H1 (cell line): ENCODE data around the gene CBX4. TPM values are rescaled to one million over a fixed set of nuclear protein-coding genes. Genes with fewer than 3 reads are reported as not detected.

Experiments
- CTCF ChIA-PET: fragments of 300-600 bp; sonication (Branson Sonifier 250); formaldehyde crosslinking; loops from one replicate; lab custom pipeline; 2021; ENCODE audit not compliant: partially characterized antibody; lab: Charles Lee
- POLR2A ChIA-PET: fragments of 300-600 bp; sonication (Branson Sonifier 250); formaldehyde crosslinking; loops from one replicate; lab custom pipeline; 2021; ENCODE audit warnings: inconsistent platforms; ENCODE audit not compliant: partially characterized antibody; lab: Charles Lee
- DNase-seq, 2 experiments: peaks; one replicate each; pipeline versions ENCODE4 v3.0.0 to v3.0.0-alpha.2; 2010 to 2022; ENCODE audit warnings: low spot score in 2 of 2, low read depth in 1 of 2, mixed read lengths in 1 of 2
- FAIRE-seq: peaks from 2 replicates; lab custom pipeline; 2011; peaks lifted over from hg19 to GRCh38; lab: Jason Lieb, UNC
- H2AFZ ChIP-seq: 2 replicates; pipeline ENCODE4 v1.8.1; 2012; ENCODE audit warnings: low read length, inconsistent platforms
- H2AK5ac ChIP-seq: 2 replicates; pipeline ENCODE4 v1.6.1; 2013; ENCODE audit warnings: low read depth, low read length
- H2BK120ac ChIP-seq: replicated peaks from 2 replicates; pipeline ENCODE3; 2013; ENCODE audit warnings: low read depth, low read length, inconsistent platforms
- H2BK12ac ChIP-seq: 2 replicates; pipeline ENCODE4 v1.6.1; 2013; ENCODE audit warnings: low read depth, low read length
- H2BK15ac ChIP-seq: 2 replicates; pipeline ENCODE4 v1.6.1; 2013; ENCODE audit warnings: low read length
- H2BK20ac ChIP-seq: 2 replicates; pipeline ENCODE4 v1.6.1; 2013; ENCODE audit warnings: low read length
- H2BK5ac ChIP-seq: 2 replicates; pipeline ENCODE4 v1.6.1; 2013; ENCODE audit warnings: low read depth, low read length
- H3K14ac ChIP-seq: 2 replicates; pipeline ENCODE4 v1.6.1; 2013; ENCODE audit warnings: inconsistent platforms; ENCODE audit not compliant: insufficient read length
- H3K18ac ChIP-seq: 2 replicates; pipeline ENCODE4 v1.6.1; 2013; ENCODE audit warnings: low read length; ENCODE audit errors: extremely low read depth
- H3K23ac ChIP-seq: 2 replicates; pipeline ENCODE4 v1.6.1; 2013; ENCODE audit warnings: inconsistent platforms; ENCODE audit not compliant: insufficient read length
- H3K23me2 ChIP-seq: 2 replicates; pipeline ENCODE4 v1.6.1; 2013; ENCODE audit warnings: low read depth, low read length
- H3K27ac ChIP-seq: 2 replicates; pipeline ENCODE4 v1.6.1; 2011; ENCODE audit warnings: low read depth, low read length, inconsistent platforms
- H3K27me3 ChIP-seq, 4 experiments: replicated peaks in 1 of 4; 1 replicate in 1 of 4; 2 replicates in 3 of 4; pipeline versions ENCODE4 v1.6.1 to v1.8.1; 2011 to 2013; ENCODE audit warnings: low read length in 3 of 4, mild to moderate bottlenecking in 3 of 4, inconsistent platforms in 2 of 4, mixed read lengths in 2 of 4, moderate library complexity in 1 of 4; ENCODE audit not compliant: control insufficient read depth in 3 of 4, insufficient read depth in 3 of 4; ENCODE audit errors: extremely low read depth in 1 of 4
- H3K36me3 ChIP-seq, 4 experiments: 2 replicates each; pipeline versions ENCODE4 v1.6.1 to v1.8.1; 2011 to 2013; ENCODE audit warnings: mild to moderate bottlenecking in 4 of 4, low read length in 3 of 4, moderate library complexity in 2 of 4, control low read depth in 1 of 4, inconsistent platforms in 1 of 4; ENCODE audit not compliant: insufficient read depth in 4 of 4, control insufficient read depth in 2 of 4
- H3K4ac ChIP-seq: replicated peaks from 2 replicates; pipeline ENCODE3; 2013; ENCODE audit warnings: low read length, low read depth, mixed read lengths, inconsistent platforms; ENCODE audit not compliant: insufficient read length
- H3K4me1 ChIP-seq, 4 experiments: replicated peaks in 1 of 4; 1 replicate in 1 of 4; 2 replicates in 3 of 4; pipeline versions ENCODE4 v1.6.1 to v1.8.1; 2011 to 2013; ENCODE audit warnings: low read length in 3 of 4, inconsistent platforms in 2 of 4, mixed read lengths in 1 of 4; ENCODE audit not compliant: insufficient read depth in 4 of 4, control insufficient read depth in 3 of 4
- H3K4me2 ChIP-seq, 2 experiments: 2 replicates each; pipeline versions ENCODE4 v1.6.1 to v1.8.1; 2011 to 2013; ENCODE audit warnings: low read depth in 2 of 2, low read length in 2 of 2, control low read depth in 1 of 2, inconsistent platforms in 1 of 2, mild to moderate bottlenecking in 1 of 2; ENCODE audit not compliant: insufficient read depth in 1 of 2
- H3K4me3 ChIP-seq, 4 experiments: fragments of 200-600, 300-600 bp in 1 of 4; sonication (generic), shearing (Covaris generic), sonication (Bioruptor Twin) in 1 of 4; 2 replicates each; pipeline versions ENCODE4 v1.5.1 to v1.8.1; 2011 to 2016; ENCODE audit warnings: low read length in 4 of 4, low read depth in 3 of 4, control low read depth in 2 of 4, inconsistent platforms in 2 of 4, mild to moderate bottlenecking in 2 of 4, mixed read lengths in 1 of 4, moderate library complexity in 1 of 4; ENCODE audit not compliant: insufficient read depth in 2 of 4; ENCODE audit errors: extremely low read depth in 1 of 4
- H3K56ac ChIP-seq: replicated peaks from 2 replicates; pipeline ENCODE3; 2013; ENCODE audit warnings: low read depth, mild to moderate bottlenecking, mixed read lengths, low read length, inconsistent platforms; ENCODE audit not compliant: insufficient read length
- H3K79me1 ChIP-seq: 2 replicates; pipeline ENCODE4 v1.6.1; 2013; ENCODE audit warnings: low read depth, low read length, control low read depth
- H3K79me2 ChIP-seq, 2 experiments: 2 replicates each; pipeline versions ENCODE4 v1.6.1 to v1.8.1; 2012 to 2013; ENCODE audit warnings: low read length in 2 of 2, mild to moderate bottlenecking in 2 of 2, inconsistent platforms in 1 of 2; ENCODE audit not compliant: insufficient read depth in 2 of 2, control insufficient read depth in 1 of 2
- H3K9ac ChIP-seq, 4 experiments: replicated peaks in 1 of 4; 1 replicate in 1 of 4; 2 replicates in 3 of 4; pipeline versions ENCODE4 v1.6.1 to v1.8.1; 2011 to 2013; ENCODE audit warnings: low read depth in 3 of 4, low read length in 3 of 4, control low read depth in 2 of 4, mild to moderate bottlenecking in 2 of 4, moderate library complexity in 2 of 4, inconsistent platforms in 1 of 4; ENCODE audit errors: extremely low read depth in 1 of 4
- H3K9me3 ChIP-seq, 2 experiments: 2 replicates each; pipeline versions ENCODE4 v1.6.1 to v1.8.1; 2012 to 2013; ENCODE audit warnings: mild to moderate bottlenecking in 2 of 2, moderate library complexity in 2 of 2, control low read depth in 1 of 2, inconsistent platforms in 1 of 2, low read depth in 1 of 2, low read length in 1 of 2, mixed read lengths in 1 of 2; ENCODE audit not compliant: insufficient read depth in 2 of 2
- H4K20me1 ChIP-seq, 2 experiments: replicated peaks in 1 of 2; 2 replicates each; pipeline versions ENCODE3 to v1.8.1; 2011 to 2013; ENCODE audit warnings: inconsistent platforms in 2 of 2, low read length in 2 of 2, mild to moderate bottlenecking in 1 of 2; ENCODE audit not compliant: insufficient read depth in 2 of 2, control insufficient read depth in 1 of 2
- H4K5ac ChIP-seq: 2 replicates; pipeline ENCODE4 v1.6.1; 2013; ENCODE audit warnings: low read length, low read depth, mixed read lengths, inconsistent platforms; ENCODE audit not compliant: insufficient read length
- H4K8ac ChIP-seq: 2 replicates; pipeline ENCODE4 v1.8.0; 2013; ENCODE audit warnings: mild to moderate bottlenecking, moderate library complexity, low read length, inconsistent platforms; ENCODE audit not compliant: insufficient read depth; ENCODE audit errors: extremely low read depth
- H4K91ac ChIP-seq: replicated peaks from 2 replicates; pipeline ENCODE3; 2013; ENCODE audit warnings: low read length, mixed read lengths, inconsistent platforms; ENCODE audit not compliant: insufficient read length
- ASH2L ChIP-seq: fragments of 200-600, 300-600 bp; sonication (generic); IDR thresholded peaks from one replicate; pipeline ENCODE4 v1.7.1; 2017; ENCODE audit warnings: low read length
- CEBPB ChIP-seq: IDR thresholded peaks from 2 replicates; pipeline ENCODE4 v1.6.1; 2012; ENCODE audit warnings: low read depth, low read length
- CREB1 ChIP-seq: IDR thresholded peaks from 2 replicates; pipeline ENCODE4 v1.6.1; 2012; ENCODE audit warnings: inconsistent platforms
- EGR1 ChIP-seq: IDR thresholded peaks from 2 replicates; pipeline ENCODE4 v1.6.1; 2011; ENCODE audit warnings: low read depth, low read length, borderline replicate concordance
- KDM1A ChIP-seq: fragments of 200-600, 300-600 bp; sonication (generic); IDR thresholded peaks from 2 replicates; pipeline ENCODE4 v1.7.1; 2016; ENCODE audit warnings: mild to moderate bottlenecking, low read length, borderline replicate concordance
- KDM4A ChIP-seq: IDR thresholded peaks from one replicate; pipeline ENCODE4 v1.7.1; 2012; ENCODE audit warnings: low read depth, mild to moderate bottlenecking, moderate library complexity, low read length, inconsistent platforms; ENCODE audit not compliant: severe bottlenecking
- RBBP5 ChIP-seq: IDR thresholded peaks from 2 replicates; pipeline ENCODE4 v1.7.1; 2012; ENCODE audit warnings: low read depth, mild to moderate bottlenecking, inconsistent platforms, low read length, moderate library complexity, borderline replicate concordance
- SIN3A ChIP-seq, 2 experiments: IDR thresholded peaks in 1 of 2; conservative IDR thresholded peaks in 1 of 2; 2 replicates each; pipeline ENCODE4 v1.6.1; 2011 to 2012; ENCODE audit warnings: low read length in 2 of 2, improper control_type of control experiment in 1 of 2, low read depth in 1 of 2, mild to moderate bottlenecking in 1 of 2
- TAF1 ChIP-seq: IDR thresholded peaks from 2 replicates; pipeline ENCODE4 v1.6.1; 2011; ENCODE audit warnings: mild to moderate bottlenecking, low read depth, low read length
- WGBS, 2 experiments: shearing (Covaris generic) in 1 of 2; methylation state at CpG; one replicate each; pipeline versions ENCODE4 v1.1.6 to v1.1.7; 2013 to 2015; ENCODE audit warnings: low lambda C conversion rate in 2 of 2, mixed read lengths in 2 of 2, inconsistent platforms in 1 of 2, low coverage in 1 of 2, missing lambda C conversion rate in 1 of 2; ENCODE audit not compliant: insufficient replicate concordance in 2 of 2, insufficient coverage in 1 of 2, insufficient read length in 1 of 2; ENCODE audit errors: extremely low coverage in 1 of 2, missing lambda C conversion rate in 1 of 2; 5-methylcytosine and 5-hydroxymethylcytosine counted together
- polyA plus RNA-seq, 7 experiments: library from polyadenylated mRNA; depleted of rRNA in 3 of 7; stranded (reverse) in 5 of 7; unstranded in 2 of 7; fragments of >200 nt in 5 of 7; fragments of 200-250 nt in 2 of 7; gene quantifications; 1 replicate in 5 of 7; 2 replicates in 1 of 7; 4 replicates in 1 of 7; pipeline versions ENCODE4 v1.2.1 to v1.2.3, GENCODE V29; 2011 to 2013; ENCODE audit warnings: missing spikeins in 2 of 7, mixed read lengths in 2 of 7
- total RNA-seq: library from RNA; stranded (reverse); fragmentation: NEBNext Ultra II Directional; extraction: Animal tissue kit (Norgen Biotek cat#: 25700); gene quantifications from 2 replicates; pipeline ENCODE4 v1.2.1, GENCODE V29; 2021

The CBX4 gene
- total and polyA plus RNA-seq, 2 of the 8 experiments (the other 6 are each of a cell fraction or from before 2014, with no cell fraction given) = 1.8 to 4.0 TPM

DNA sequence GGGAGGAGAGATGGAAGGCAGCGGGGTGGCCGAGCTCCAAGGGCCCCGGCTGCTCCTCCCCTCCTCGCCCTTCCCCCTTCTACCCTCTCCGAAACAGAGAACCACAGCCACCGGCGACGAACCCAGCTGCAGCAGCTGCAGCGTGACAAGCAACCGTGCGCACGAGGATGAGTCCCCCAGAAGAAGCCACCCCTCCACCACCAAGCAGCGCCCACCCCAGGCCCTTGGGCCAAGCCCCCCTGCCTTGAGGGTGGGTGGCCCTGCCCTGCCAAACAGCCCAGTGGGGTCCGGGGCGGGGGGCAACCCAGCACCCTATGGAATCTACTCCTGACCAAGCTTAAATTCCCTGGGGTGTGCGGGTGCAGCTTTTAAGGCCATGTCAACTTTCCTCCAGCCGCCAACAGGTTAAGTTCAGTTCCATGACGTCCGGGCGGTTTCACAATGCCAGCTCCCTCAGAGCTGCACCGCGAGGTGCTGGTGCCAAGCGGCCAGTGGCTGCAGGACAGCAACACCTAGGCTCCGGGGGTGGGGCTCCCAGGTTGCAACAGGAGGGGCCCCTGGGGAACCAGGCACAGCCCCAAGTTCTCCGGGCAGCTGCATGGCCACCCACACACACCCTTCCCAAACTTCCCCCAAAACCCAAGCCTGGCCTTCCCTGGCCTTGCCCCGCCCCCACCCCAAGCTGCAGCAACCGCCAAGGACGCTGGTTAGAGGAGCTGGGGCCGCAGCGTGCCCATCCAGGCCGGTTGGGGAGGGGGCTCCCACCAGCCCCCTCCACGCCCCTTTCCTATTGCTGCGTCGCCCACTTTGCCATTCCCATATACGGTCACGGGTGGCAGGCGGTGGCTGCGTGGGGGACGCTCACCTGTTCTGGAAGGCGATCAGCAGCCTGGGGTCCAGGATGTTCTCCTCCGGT, 2.0 kb downstream of the CBX4 start:
- no peaks in the 10 kb centered on the region for H3K79me1 ChIP-seq
- H3K9ac ChIP-seq = no peak overlapping the region
- peak overlapping the region; percentile 32; the same call in 1 of the 2 replicates for H2BK20ac ChIP-seq
- no peaks in the 10 kb centered on the region for H3K79me2 ChIP-seq
- no peak overlapping the region for H3K23ac ChIP-seq
- H4K91ac ChIP-seq = no peak overlapping the region
- H3K27me3 ChIP-seq = peaks cover 60 to 87% (median 83%) of the 10 kb centered on the region in 4 experiments
- no peak overlapping the region for H3K4ac ChIP-seq
- H4K8ac ChIP-seq = peak overlapping the region; percentile 81; the same call in 1 of the 2 replicates
- no peak overlapping the region for H2BK5ac ChIP-seq
- no peak for FAIRE-seq
- DNase-seq = peak in 1 of 2 experiments; percentile 73
- 1% methylated on average over 32 of the region's 41 CpGs; no CpG with 5 or more reads in 1 of the 2 experiments for WGBS, 2 experiments
- H3K14ac ChIP-seq = no peak overlapping the region
- H2BK120ac ChIP-seq = no peak overlapping the region
- peak overlapping the region; percentile 75; the same call in 1 of the 2 replicates for H2BK12ac ChIP-seq
- peaks cover 0 to 8% of the 10 kb centered on the region in 2 experiments; a peak in 2 of 4 replicates for H3K9me3 ChIP-seq
- peak overlapping the region; percentile 80 for H3K18ac ChIP-seq
- peaks cover 10 to 19% of the 10 kb centered on the region in 2 experiments for H4K20me1 ChIP-seq
- no peak overlapping the region for H3K27ac ChIP-seq
- no peak overlapping the region for H2AFZ ChIP-seq
- no peak overlapping the region; the same call in 1 of the 2 replicates for H2BK15ac ChIP-seq
- H3K56ac ChIP-seq = no peak overlapping the region
- peaks cover 0 to 16% (median 0%) of the 10 kb centered on the region in 4 experiments; a peak in 1 of 8 replicates for H3K36me3 ChIP-seq
- H3K4me2 ChIP-seq = peak overlapping the region; percentile 75 to 88
- CTCF ChIA-PET = interaction anchor here (0.7 to 24.7 kb wide), 20 partner anchors 12 to 447 kb away, joined by 3 to 576 read pairs (median 4); partner anchors contain the start of gene CBX8
- H3K4me1 ChIP-seq = peaks cover 6 to 51% (median 43%) of the 10 kb centered on the region in 4 experiments
- POLR2A ChIA-PET = interaction anchor here (0.6 to 15.2 kb wide), 18 partner anchors 11 to 163 kb away, joined by 3 to 374 read pairs (median 4); partner anchors contain the start of genes CBX2 and CBX8
- H4K5ac ChIP-seq = no peak overlapping the region
- peak overlapping the region; percentile 82; the same call in 1 of the 2 replicates for H2AK5ac ChIP-seq
- H3K23me2 ChIP-seq = peaks cover 17% of the 10 kb centered on the region; the same call in 1 of the 2 replicates
- H3K4me3 ChIP-seq = peak overlapping the region; percentile 43 to 63 (median 60); a peak in 7 of 8 replicates
- TF ChIP-seq CREB1 (peak; percentile 59; the same call in 1 of the 2 replicates), KDM1A (no peak), EGR1 (0 out of 2 replicates have a peak, but pooled peaks have one; percentile 6), KDM4A (peak; percentile 21), SIN3A (conservative IDR thresholded peaks at IDR 0.05 in 1 of 2, IDR thresholded peaks at IDR 0.05 in 1 of 2; ENCODE audit: low read depth in 1 of 2, low read length in 2 of 2) (peak in 1 of 2 experiments; percentile 45; a peak in 1 of 4 replicates), RBBP5 (peak; percentile 62; the same call in 1 of the 2 replicates), CEBPB (peak; percentile 86), TAF1 (no peak), ASH2L (peak; percentile 74)
